B cell (primary cell): Measurements from ENCODE around the gene GABPB2. TPM values are rescaled to one million over a fixed set of nuclear protein-coding genes. Genes with fewer than 3 reads are reported as not detected.
A peak's percentile ranks its signal among the peaks of the same experiment; 100 is the strongest.

Experiments
- ATAC-seq: fragments of 200-7000 bp; cut with Tn5 transposase; one replicate; pipeline ENCODE4 v1.10.0; 2021; ENCODE audit warnings: low read depth, mild to moderate bottlenecking, moderate number of reproducible peaks, moderate library complexity
- CTCF ChIA-PET: fragments of 350-600 bp; sonication (Branson Sonifier 250); formaldehyde crosslinking; loops from one replicate; lab custom pipeline; 2021; ENCODE audit warnings: antibody characterized with exemption, inconsistent platforms; lab: Charles Lee
- POLR2A ChIA-PET: fragments of 350-600 bp; sonication (Branson Sonifier 250); formaldehyde crosslinking; loops from one replicate; lab custom pipeline; 2021; ENCODE audit warnings: antibody characterized with exemption; lab: Charles Lee
- DNase-seq: peaks from one replicate; pipeline ENCODE4 v3.0.0; 2013
- H2AFZ ChIP-seq: 2 replicates; pipeline ENCODE4 v1.6.1; 2012; ENCODE audit warnings: mild to moderate bottlenecking, low read depth, low read length; ENCODE audit not compliant: insufficient read depth, poor library complexity, severe bottlenecking
- H3K27ac ChIP-seq, 2 donors: 1 replicate in 1 of 2; 2 replicates in 1 of 2; pipeline ENCODE4 v1.5.1; 2012 to 2013; ENCODE audit warnings: low read length in 2 of 2, mild to moderate bottlenecking in 2 of 2, moderate library complexity in 1 of 2
- H3K27me3 ChIP-seq, 4 experiments: fragments of 200-600 bp in 1 of 4; sonication (generic) in 1 of 4; replicated peaks in 1 of 4; 1 replicate in 2 of 4; 2 replicates in 2 of 4; pipeline versions ENCODE4 v1.6.1 to v1.7.0; 2013 to 2016; ENCODE audit warnings: low read length in 3 of 4, mild to moderate bottlenecking in 2 of 4, mixed read lengths in 1 of 4, moderate library complexity in 1 of 4; ENCODE audit not compliant: insufficient read depth in 4 of 4, control insufficient read depth in 3 of 4; ENCODE audit errors: control extremely low read depth in 1 of 4
- H3K36me3 ChIP-seq, 2 experiments: replicated peaks in 1 of 2; 1 replicate in 1 of 2; 2 replicates in 1 of 2; pipeline versions ENCODE4 v1.6.1 to v1.7.1; 2013; ENCODE audit warnings: low read length in 1 of 2; ENCODE audit not compliant: insufficient read depth in 2 of 2, control insufficient read depth in 1 of 2; ENCODE audit errors: control extremely low read depth in 1 of 2, extremely low read depth in 1 of 2
- H3K4me1 ChIP-seq, 2 donors: fragments of 200-600 bp in 1 of 2; sonication (generic) in 1 of 2; 1 replicate in 1 of 2; 2 replicates in 1 of 2; pipeline versions ENCODE4 v1.5.1 to v1.6.1; 2013 to 2017; ENCODE audit warnings: low read length in 2 of 2; ENCODE audit not compliant: control insufficient read depth in 2 of 2, insufficient read depth in 2 of 2
- H3K4me2 ChIP-seq: replicated peaks from 2 replicates; pipeline ENCODE3; 2012; ENCODE audit warnings: mild to moderate bottlenecking, low read depth, low read length; ENCODE audit not compliant: poor library complexity, severe bottlenecking
- H3K4me3 ChIP-seq, 5 experiments: fragments of 200-600 bp in 1 of 5; sonication (generic) in 1 of 5; 1 replicate in 3 of 5; 2 replicates in 2 of 5; pipeline versions ENCODE4 v1.5.1 to v1.7.0; 2011 to 2016; ENCODE audit warnings: low read length in 4 of 5, mild to moderate bottlenecking in 4 of 5, low read depth in 2 of 5, control low read depth in 1 of 5, moderate library complexity in 1 of 5; ENCODE audit not compliant: insufficient read depth in 1 of 5; ENCODE audit errors: control extremely low read depth in 1 of 5, extremely low read depth in 1 of 5
- H3K79me2 ChIP-seq: fragments of 200-600 bp; sonication (generic); one replicate; pipeline ENCODE4 v1.6.0; 2016; ENCODE audit warnings: low read length; ENCODE audit not compliant: control insufficient read depth, insufficient read depth
- H3K9ac ChIP-seq: fragments of 200-600 bp; sonication (generic); 2 replicates; pipeline ENCODE4 v1.6.1; 2017; ENCODE audit warnings: mild to moderate bottlenecking, low read length, moderate library complexity
- H3K9me3 ChIP-seq, 3 donors: one replicate each; pipeline versions ENCODE4 v1.6.1 to v1.7.1; 2013; ENCODE audit warnings: low read length in 2 of 3; ENCODE audit not compliant: control insufficient read depth in 2 of 3, insufficient read depth in 1 of 3; ENCODE audit errors: control extremely low read depth in 1 of 3
- H4K20me1 ChIP-seq: 2 replicates; pipeline ENCODE4 v1.6.0; 2012; ENCODE audit warnings: mild to moderate bottlenecking, low read length; ENCODE audit not compliant: insufficient read depth, control insufficient read depth, poor library complexity, severe bottlenecking
- H3K27ac Mint-ChIP-seq: one replicate; pipeline ENCODE4 v1.8.0; 2021; ENCODE audit warnings: mixed read lengths
- H3K27me3 Mint-ChIP-seq: one replicate; pipeline ENCODE4 v1.8.0; 2021; ENCODE audit warnings: mixed read lengths
- H3K4me1 Mint-ChIP-seq: one replicate; pipeline ENCODE4 v1.8.0; 2021; ENCODE audit warnings: mixed read lengths
- H3K4me3 Mint-ChIP-seq: one replicate; pipeline ENCODE4 v1.8.0; 2021; ENCODE audit warnings: mixed read lengths
- H3K9me3 Mint-ChIP-seq: one replicate; pipeline ENCODE4 v1.8.0; 2022; ENCODE audit warnings: mixed read lengths; ENCODE audit not compliant: insufficient read depth
- EZH2 ChIP-seq: IDR thresholded peaks from 2 replicates; pipeline ENCODE4 v1.6.1; 2012; ENCODE audit warnings: borderline replicate concordance, low read depth, mild to moderate bottlenecking, moderate library complexity, low read length; ENCODE audit not compliant: insufficient read depth, poor library complexity, severe bottlenecking
- WGBS: methylation state at CpG from one replicate; pipeline ENCODE4 v1.1.5; 2013; ENCODE audit warnings: missing lambda C conversion rate; ENCODE audit not compliant: insufficient coverage; 5-methylcytosine and 5-hydroxymethylcytosine counted together
- intact Hi-C: fragments of 100-400 bp; cut with micrococcal nuclease; formaldehyde crosslinking; loops from one replicate; pipeline ENCODE4 v1.10.0; 2022
- polyA plus RNA-seq: library from polyadenylated mRNA; depleted of rRNA; stranded (reverse); fragments of >200 nt; gene quantifications from 2 replicates; pipeline ENCODE4 v1.2.3, GENCODE V29; 2012
- total RNA-seq, 2 donors: library from RNA; stranded (reverse); fragments of 120-200 nt in 1 of 2; gene quantifications; 1 replicate in 1 of 2; 2 replicates in 1 of 2; pipeline versions ENCODE4 v1.2.3 to v1.2.4, GENCODE V29; 2013 to 2022
- TF ChIP-seq, protein P1 (sequence below): fragments of 200-600 bp; IDR thresholded peaks from one replicate; pipeline ENCODE4 v1.8.0; 2022; ENCODE audit warnings: antibody characterized with exemption, mild to moderate bottlenecking

GABPB2 gene
- total and polyA plus RNA-seq, 2 donors (not counting 1 experiment from before 2014, with no cell fraction given): 15.1 to 22.4 TPM

- Mint-ChIP-seq H3K4me1 (peaks cover 45% of the 10 kb centered on the region), H3K4me3 (peak within 1 kb of the TSS; percentile 99), H3K27ac (peak within 1 kb of the TSS; percentile 94), H3K9me3 (no peaks in the 10 kb centered on the region), H3K27me3 (no peaks in the 10 kb centered on the region)
- intact Hi-C loops: no loop called here
- H3K9me3 ChIP-seq: no peaks in the 10 kb centered on the region
- WGBS: 0% methylated on average over 7 of the region's 15 CpGs
- peak within 1 kb of the TSS; percentile 90 for H2AFZ ChIP-seq
- no peaks in the 10 kb centered on the region for H3K27me3 ChIP-seq
- peak within 1 kb of the TSS; percentile 91 for H3K9ac ChIP-seq
- ChIA-PET POLR2A (interaction anchor here (0.6 to 4.5 kb wide), 8 partner anchors 8 to 192 kb away, joined by 3 to 36 read pairs (median 4); partner anchors contain the start of genes C1orf56 and GABPB2), CTCF (interaction anchor here (0.6 to 9.2 kb wide), 9 partner anchors 11 to 192 kb away, joined by 3 to 82 read pairs (median 5); partner anchors contain the start of genes C1orf56, GABPB2 and TNFAIP8L2)
- H3K4me2 ChIP-seq: peak within 1 kb of the TSS; percentile 97
- H4K20me1 ChIP-seq: peaks cover 13% of the 10 kb centered on the region
- peaks cover 34 to 38% of the 10 kb centered on the region in 2 donors for H3K4me1 ChIP-seq
- H3K36me3 ChIP-seq: peaks cover 0 to 17% of the 10 kb centered on the region in 2 experiments
- TF ChIP-seq, protein P1, sequence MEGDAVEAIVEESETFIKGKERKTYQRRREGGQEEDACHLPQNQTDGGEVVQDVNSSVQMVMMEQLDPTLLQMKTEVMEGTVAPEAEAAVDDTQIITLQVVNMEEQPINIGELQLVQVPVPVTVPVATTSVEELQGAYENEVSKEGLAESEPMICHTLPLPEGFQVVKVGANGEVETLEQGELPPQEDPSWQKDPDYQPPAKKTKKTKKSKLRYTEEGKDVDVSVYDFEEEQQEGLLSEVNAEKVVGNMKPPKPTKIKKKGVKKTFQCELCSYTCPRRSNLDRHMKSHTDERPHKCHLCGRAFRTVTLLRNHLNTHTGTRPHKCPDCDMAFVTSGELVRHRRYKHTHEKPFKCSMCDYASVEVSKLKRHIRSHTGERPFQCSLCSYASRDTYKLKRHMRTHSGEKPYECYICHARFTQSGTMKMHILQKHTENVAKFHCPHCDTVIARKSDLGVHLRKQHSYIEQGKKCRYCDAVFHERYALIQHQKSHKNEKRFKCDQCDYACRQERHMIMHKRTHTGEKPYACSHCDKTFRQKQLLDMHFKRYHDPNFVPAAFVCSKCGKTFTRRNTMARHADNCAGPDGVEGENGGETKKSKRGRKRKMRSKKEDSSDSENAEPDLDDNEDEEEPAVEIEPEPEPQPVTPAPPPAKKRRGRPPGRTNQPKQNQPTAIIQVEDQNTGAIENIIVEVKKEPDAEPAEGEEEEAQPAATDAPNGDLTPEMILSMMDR: no peak
- TF ChIP-seq EZH2: no peak
- peaks cover 53% of the 10 kb centered on the region for H3K79me2 ChIP-seq
- H3K27ac ChIP-seq: peak within 1 kb of the TSS; percentile 76 to 95
- ATAC-seq (no peak), DNase-seq (peak; percentile 43)
- peak within 1 kb of the TSS; percentile 87 to 99 (median 97) for H3K4me3 ChIP-seq
Measured at GRCh38 chr1:151060007-151060656, 10.4 kb upstream of the GABPB2 start, which contains the start of gene MLLT11. MLLT11 (plus strand) TSS chr1:151060397; CDS start chr1:151067225, 6,828 bp downstream.
